Memory B cell (primary cell): ENCODE data around the gene RAB8A.
"Not testable (repeated sequence)": the region's sequence is repeated elsewhere in the genome, so short reads cannot be mapped to it uniquely, and the experiment has no call there.

Experiments used
- ATAC-seq: fragments of 150-1000 bp; cut with Tn5 transposase; 2 replicates; pipeline ENCODE4 v1.10.0; 2021; ENCODE audit warnings: low read depth, mild to moderate bottlenecking, moderate library complexity
- DNase-seq, 2 donors: peaks; one replicate each; pipeline ENCODE4 v3.0.0; 2022; ENCODE audit warnings: low spot score in 2 of 2
- H3K27ac Mint-ChIP-seq: one replicate; pipeline ENCODE4 v1.8.0; 2022; ENCODE audit warnings: mild to moderate bottlenecking, moderate library complexity, mixed read lengths
- H3K27me3 Mint-ChIP-seq: one replicate; pipeline ENCODE4 v1.8.0; 2022; ENCODE audit warnings: mixed read lengths
- H3K36me3 Mint-ChIP-seq: one replicate; pipeline ENCODE4 v1.8.0; 2022; ENCODE audit warnings: mild to moderate bottlenecking, mixed read lengths
- H3K4me1 Mint-ChIP-seq: one replicate; pipeline ENCODE4 v1.8.0; 2022; ENCODE audit warnings: mixed read lengths
- H3K4me3 Mint-ChIP-seq: one replicate; pipeline ENCODE4 v1.8.0; 2022; ENCODE audit warnings: mild to moderate bottlenecking, moderate library complexity, mixed read lengths
- H3K9me3 Mint-ChIP-seq: one replicate; pipeline ENCODE4 v1.8.0; 2022; ENCODE audit warnings: mixed read lengths

RAB8A gene

GRCh38 chr19:16089010-16089846, 22.5 kb upstream of the RAB8A start:
- H3K9me3 Mint-ChIP-seq, result no peaks in the 10 kb centered on the region
- no peaks in the 10 kb centered on the region for H3K27me3 Mint-ChIP-seq
- ATAC-seq (no peak), DNase-seq (no peak)
- peaks cover 40% of the 10 kb centered on the region for H3K36me3 Mint-ChIP-seq
- peaks cover 15% of the 10 kb centered on the region for H3K4me1 Mint-ChIP-seq
- peak overlapping the region; percentile 80 for H3K27ac Mint-ChIP-seq
- H3K4me3 Mint-ChIP-seq, result no peak overlapping the region

- DNase-seq (no peak), ATAC-seq (no peak)
- no peaks in the 10 kb centered on the region for H3K9me3 Mint-ChIP-seq
- H3K27ac Mint-ChIP-seq, result peak overlapping the region; percentile 35
- no peak overlapping the region for H3K4me3 Mint-ChIP-seq
- peaks cover 38% of the 10 kb centered on the region for H3K36me3 Mint-ChIP-seq
- H3K4me1 Mint-ChIP-seq, result peaks cover 4% of the 10 kb centered on the region
- no peaks in the 10 kb centered on the region for H3K27me3 Mint-ChIP-seq
Measured at GRCh38 chr19:16091546-16092475, 19.9 kb upstream of the RAB8A start.

GRCh38 chr19:16094360-16095070, 17.2 kb upstream of the RAB8A start:
- Mint-ChIP-seq H3K9me3 (no peaks in the 10 kb centered on the region), H3K4me1 (peaks cover 6% of the 10 kb centered on the region), H3K36me3 (peaks cover 45% of the 10 kb centered on the region), H3K4me3 (no peak overlapping the region), H3K27ac (peak overlapping the region; percentile 36), H3K27me3 (no peaks in the 10 kb centered on the region)
- ATAC-seq, result no peak
- no peak for DNase-seq

- Mint-ChIP-seq H3K27me3 (no peaks in the 10 kb centered on the region), H3K4me3 (no peak overlapping the region), H3K9me3 (no peaks in the 10 kb centered on the region), H3K27ac (peak overlapping the region; percentile 36), H3K36me3 (peaks cover 42% of the 10 kb centered on the region), H3K4me1 (peaks cover 6% of the 10 kb centered on the region)
- DNase-seq (no peak), ATAC-seq (no peak)
Measured at GRCh38 chr19:16095071-16095571, 16.6 kb upstream of the RAB8A start.

GRCh38 chr19:16096280-16096855, 15.3 kb upstream of the RAB8A start:
- DNase-seq (no peak), ATAC-seq (no peak)
- Mint-ChIP-seq H3K9me3 (no peaks in the 10 kb centered on the region), H3K4me1 (peaks cover 6% of the 10 kb centered on the region), H3K27ac (no peak overlapping the region), H3K36me3 (peaks cover 41% of the 10 kb centered on the region), H3K27me3 (no peaks in the 10 kb centered on the region), H3K4me3 (no peak overlapping the region)

- DNase-seq (no peak), ATAC-seq (no peak)
- Mint-ChIP-seq H3K36me3 (peaks cover 33% of the 10 kb centered on the region), H3K27ac (peak overlapping the region; percentile 78), H3K27me3 (no peaks in the 10 kb centered on the region), H3K9me3 (no peaks in the 10 kb centered on the region), H3K4me3 (no peak overlapping the region), H3K4me1 (peaks cover 6% of the 10 kb centered on the region)
Measured at GRCh38 chr19:16098416-16098768, 13.3 kb upstream of the RAB8A start.

GRCh38 chr19:16098821-16099220, 12.9 kb upstream of the RAB8A start:
- peaks cover 32% of the 10 kb centered on the region for H3K36me3 Mint-ChIP-seq
- ATAC-seq, result no peak
- DNase-seq, result no peak
- H3K27me3 Mint-ChIP-seq, result no peaks in the 10 kb centered on the region
- peaks cover 6% of the 10 kb centered on the region for H3K4me1 Mint-ChIP-seq
- no peaks in the 10 kb centered on the region for H3K9me3 Mint-ChIP-seq
- peak overlapping the region; percentile 78 for H3K27ac Mint-ChIP-seq
- no peak overlapping the region for H3K4me3 Mint-ChIP-seq

- not testable (repeated sequence) for H3K27me3 Mint-ChIP-seq, H3K27ac Mint-ChIP-seq, ATAC-seq, DNase-seq, H3K9me3 Mint-ChIP-seq, H3K4me3 Mint-ChIP-seq, H3K4me1 Mint-ChIP-seq
- peaks cover 32% of the 10 kb centered on the region for H3K36me3 Mint-ChIP-seq
Measured at GRCh38 chr19:16099314-16099965, 12.2 kb upstream of the RAB8A start.

- peaks cover 11% of the 10 kb centered on the region for H3K4me1 Mint-ChIP-seq
- ATAC-seq, result no peak
- peaks cover 25% of the 10 kb centered on the region for H3K36me3 Mint-ChIP-seq
- no peak for DNase-seq
- no peaks in the 10 kb centered on the region for H3K27me3 Mint-ChIP-seq
- no peaks in the 10 kb centered on the region for H3K9me3 Mint-ChIP-seq
- H3K4me3 Mint-ChIP-seq, result no peak overlapping the region
- no peak overlapping the region for H3K27ac Mint-ChIP-seq
Measured at GRCh38 chr19:16100524-16100923, 11.2 kb upstream of the RAB8A start.

- Mint-ChIP-seq H3K9me3 (no peaks in the 10 kb centered on the region), H3K4me1 (peaks cover 10% of the 10 kb centered on the region), H3K4me3 (peak overlapping the region; percentile 60), H3K36me3 (peaks cover 6% of the 10 kb centered on the region), H3K27me3 (no peaks in the 10 kb centered on the region), H3K27ac (peak overlapping the region; percentile 79)
- no peak for DNase-seq
- ATAC-seq, result peak; percentile 92
Measured at GRCh38 chr19:16104722-16105121, 7.0 kb upstream of the RAB8A start.

GRCh38 chr19:16106121-16106520, 5.6 kb upstream of the RAB8A start:
- ATAC-seq (no peak), DNase-seq (no peak)
- no peaks in the 10 kb centered on the region for H3K27me3 Mint-ChIP-seq
- peak overlapping the region; percentile 38 for H3K27ac Mint-ChIP-seq
- no peaks in the 10 kb centered on the region for H3K9me3 Mint-ChIP-seq
- peaks cover 5% of the 10 kb centered on the region for H3K36me3 Mint-ChIP-seq
- no peak overlapping the region for H3K4me3 Mint-ChIP-seq
- H3K4me1 Mint-ChIP-seq, result peaks cover 11% of the 10 kb centered on the region

GRCh38 chr19:16111909-16112752, 442 bp downstream of the RAB8A start:
- Mint-ChIP-seq H3K36me3 (peaks cover 6% of the 10 kb centered on the region), H3K27me3 (no peaks in the 10 kb centered on the region), H3K4me3 (peak overlapping the region; percentile 98), H3K27ac (peak overlapping the region; percentile 98), H3K9me3 (no peaks in the 10 kb centered on the region), H3K4me1 (peaks cover 24% of the 10 kb centered on the region)
- ATAC-seq, result no peak
- DNase-seq, result no peak
